ENCODE results near the gene BIN1.

The BIN1 gene

GRCh38 chr2:127057371-127058245 lies 49.3 kb downstream of the BIN1 start:
- no peak for DNase-seq

GRCh38 chr2:127056631-127057370 lies 50.2 kb downstream of the BIN1 start:
- no peak for DNase-seq

DNA sequence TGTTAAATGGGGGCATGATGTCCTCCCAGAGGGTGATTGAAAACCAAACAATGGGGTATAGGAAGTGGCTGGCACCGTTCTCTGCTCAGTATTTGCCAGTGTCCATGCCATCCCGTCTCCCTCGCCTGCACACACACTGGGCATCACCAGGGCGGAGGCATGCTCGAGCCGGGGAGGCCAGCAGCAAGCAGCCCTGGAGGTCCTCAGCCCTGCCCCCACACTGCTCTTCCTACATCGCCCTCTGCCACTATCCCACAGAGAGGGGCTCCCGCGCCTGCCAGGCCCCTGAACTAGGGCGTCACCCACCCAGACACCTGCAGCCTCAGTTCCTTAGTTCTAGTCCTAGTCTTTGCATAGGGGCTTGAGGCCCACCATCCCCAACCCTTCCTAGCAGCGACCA lies 50.9 kb downstream of the BIN1 start:
- DNase-seq: no peak

- DNase-seq: no peak
Measured at GRCh38 chr2:127055786-127056076, 51.2 kb downstream of the BIN1 start.

- DNase-seq: no peak
Measured at GRCh38 chr2:127054996-127055785, 51.8 kb downstream of the BIN1 start.

DNA sequence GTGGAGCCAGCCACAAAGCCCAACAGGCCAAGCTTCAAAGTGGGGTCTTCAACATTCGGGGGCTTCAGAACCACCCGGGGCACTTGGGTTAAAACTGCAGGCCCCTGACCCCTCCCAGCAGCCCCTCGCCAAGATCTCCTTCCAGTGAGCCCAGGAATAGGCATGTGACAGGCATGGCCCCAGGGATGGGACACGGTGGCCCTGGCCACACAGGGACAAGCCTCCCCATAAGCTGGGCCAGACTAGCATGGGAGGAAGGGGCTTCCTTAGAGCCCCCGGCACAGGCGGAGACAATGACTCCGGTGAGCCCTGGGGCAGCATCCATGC lies 52.4 kb downstream of the BIN1 start:
- no peak for DNase-seq

- no peak for DNase-seq
Measured at GRCh38 chr2:127053731-127054603, 53.0 kb downstream of the BIN1 start.

DNA sequence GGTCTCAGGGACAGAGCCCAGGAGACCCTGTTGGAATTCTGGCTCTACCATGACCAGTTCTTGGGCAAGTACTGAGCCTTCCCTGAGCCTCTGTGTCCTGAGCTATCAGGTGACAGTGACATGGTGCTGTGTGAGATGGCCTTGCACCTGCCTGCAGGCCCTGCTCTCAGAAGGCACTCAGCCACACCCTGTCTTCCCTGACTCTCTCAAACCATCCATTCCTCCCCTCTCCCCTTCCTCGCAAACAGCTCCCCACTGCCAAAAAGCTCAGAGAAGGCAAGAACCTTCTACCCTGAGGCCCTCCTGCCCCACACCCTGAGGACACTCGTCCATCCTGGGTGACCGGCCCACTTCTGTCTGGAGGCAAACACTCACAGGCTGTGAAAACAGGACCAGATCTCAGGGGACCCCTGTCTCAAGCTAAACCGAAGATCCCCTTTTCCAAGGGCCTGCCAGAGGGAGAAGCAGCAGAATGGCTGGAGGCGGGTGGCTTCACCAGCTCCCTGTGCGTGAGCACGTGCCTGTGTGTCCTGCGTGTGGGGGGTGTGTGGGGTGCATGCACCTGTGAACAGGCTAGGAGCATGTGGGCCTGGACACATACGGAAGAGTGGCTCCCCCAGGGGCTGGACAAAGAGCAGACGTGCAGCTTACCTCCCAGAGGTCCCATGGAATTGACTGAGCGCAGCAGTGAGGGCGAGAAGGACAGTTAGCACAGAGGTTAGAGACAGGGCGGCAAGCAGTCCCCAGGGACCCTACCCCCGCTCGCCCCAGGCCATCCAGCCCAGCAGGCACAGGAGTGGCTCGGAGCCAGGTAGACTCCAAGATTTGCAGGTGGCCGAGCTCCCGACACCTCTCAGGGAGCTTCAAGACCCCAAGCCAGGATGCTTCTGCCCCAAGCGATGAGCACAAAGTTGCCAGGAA lies 53.9 kb downstream of the BIN1 start:
- DNase-seq: no peak

DNA sequence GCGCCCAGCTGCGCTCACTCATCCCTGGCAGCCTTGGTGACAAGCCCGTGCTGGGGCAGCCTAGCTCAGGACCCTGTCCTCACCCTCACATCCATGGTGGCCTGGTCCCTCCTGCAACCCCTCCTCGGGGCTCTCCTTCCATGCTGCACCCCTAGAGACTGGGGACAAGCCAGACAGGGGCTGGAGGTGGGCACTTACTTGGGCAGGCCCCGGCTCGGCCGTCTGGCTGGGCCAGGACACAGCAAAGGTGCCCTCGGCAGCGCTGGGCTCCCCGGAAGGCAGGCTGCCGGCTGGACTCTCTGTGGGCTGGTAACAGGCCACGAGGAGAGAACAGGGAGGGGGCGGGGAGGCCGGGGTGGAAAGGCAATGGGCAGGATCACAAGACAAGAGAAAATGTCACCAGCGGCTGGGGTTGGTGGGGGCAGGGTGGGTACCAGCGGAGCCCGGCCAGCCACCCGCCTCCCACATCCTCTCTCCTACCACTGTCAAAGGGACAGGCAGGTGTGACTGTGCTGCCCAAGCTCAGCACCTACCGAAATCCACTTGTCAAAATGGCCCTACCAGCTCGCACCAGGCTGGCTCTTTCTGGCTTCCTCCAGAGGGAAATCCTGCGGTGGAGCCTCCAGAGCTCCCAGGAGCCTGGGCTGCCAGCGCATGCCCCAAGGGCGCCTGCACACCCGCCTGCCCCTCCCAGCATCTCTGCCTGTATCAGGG lies 54.7 kb downstream of the BIN1 start:
- no peak for DNase-seq

GRCh38 chr2:127051116-127052056 lies 55.6 kb downstream of the BIN1 start:
- DNase-seq: no peak

GRCh38 chr2:127050803-127051115 lies 56.2 kb downstream of the BIN1 start:
- DNase-seq: no peak

DNA sequence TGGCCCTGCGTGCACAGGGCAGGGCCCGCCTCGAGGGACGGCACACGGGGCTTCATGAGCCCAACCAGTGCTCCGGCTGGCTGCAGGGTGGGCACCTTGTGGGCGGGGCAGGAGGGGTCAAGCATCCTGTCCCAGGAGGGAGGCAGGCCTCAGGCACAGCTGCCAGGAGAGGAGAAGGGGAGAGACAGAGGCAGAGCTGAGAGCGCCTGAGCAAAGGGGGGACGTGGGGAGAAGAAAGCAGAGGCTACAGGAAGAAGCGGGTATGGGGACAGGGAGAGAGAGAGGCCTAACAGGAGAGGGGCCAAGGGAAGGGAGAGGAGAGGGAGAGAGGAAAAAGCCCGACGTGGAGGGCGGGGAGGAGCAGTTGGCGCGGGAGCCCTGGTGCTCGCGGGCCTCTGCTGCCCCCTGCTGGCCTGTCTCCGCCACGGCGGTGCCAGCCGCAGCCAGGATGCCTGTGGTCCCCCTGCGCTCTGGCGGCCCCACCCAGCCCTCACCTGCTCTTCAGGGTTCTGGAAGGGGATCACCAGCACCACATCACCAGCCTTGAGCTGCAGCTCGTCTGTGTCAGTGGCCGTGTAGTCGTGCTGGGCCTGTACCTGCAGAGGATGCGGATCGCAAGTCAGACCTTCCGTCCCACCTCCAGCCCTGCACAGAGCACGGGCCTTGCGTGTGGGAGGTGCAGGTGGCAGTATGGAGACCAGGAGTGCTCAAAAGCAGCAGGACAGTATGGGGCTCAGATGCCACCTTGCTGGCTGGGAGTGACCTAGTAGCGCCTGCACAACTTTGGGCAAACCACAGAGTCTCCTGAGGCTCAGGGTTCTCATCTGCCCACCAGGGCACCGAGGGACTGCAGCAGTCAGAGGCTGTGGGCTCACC lies 56.8 kb downstream of the BIN1 start:
- peak; percentile 76 for DNase-seq

GRCh38 chr2:127048969-127049897 lies 57.7 kb downstream of the BIN1 start:
- DNase-seq: peak; percentile 2

GRCh38 chr2:127048618-127048935 lies 58.4 kb downstream of the BIN1 start:
- no peak for DNase-seq

DNA sequence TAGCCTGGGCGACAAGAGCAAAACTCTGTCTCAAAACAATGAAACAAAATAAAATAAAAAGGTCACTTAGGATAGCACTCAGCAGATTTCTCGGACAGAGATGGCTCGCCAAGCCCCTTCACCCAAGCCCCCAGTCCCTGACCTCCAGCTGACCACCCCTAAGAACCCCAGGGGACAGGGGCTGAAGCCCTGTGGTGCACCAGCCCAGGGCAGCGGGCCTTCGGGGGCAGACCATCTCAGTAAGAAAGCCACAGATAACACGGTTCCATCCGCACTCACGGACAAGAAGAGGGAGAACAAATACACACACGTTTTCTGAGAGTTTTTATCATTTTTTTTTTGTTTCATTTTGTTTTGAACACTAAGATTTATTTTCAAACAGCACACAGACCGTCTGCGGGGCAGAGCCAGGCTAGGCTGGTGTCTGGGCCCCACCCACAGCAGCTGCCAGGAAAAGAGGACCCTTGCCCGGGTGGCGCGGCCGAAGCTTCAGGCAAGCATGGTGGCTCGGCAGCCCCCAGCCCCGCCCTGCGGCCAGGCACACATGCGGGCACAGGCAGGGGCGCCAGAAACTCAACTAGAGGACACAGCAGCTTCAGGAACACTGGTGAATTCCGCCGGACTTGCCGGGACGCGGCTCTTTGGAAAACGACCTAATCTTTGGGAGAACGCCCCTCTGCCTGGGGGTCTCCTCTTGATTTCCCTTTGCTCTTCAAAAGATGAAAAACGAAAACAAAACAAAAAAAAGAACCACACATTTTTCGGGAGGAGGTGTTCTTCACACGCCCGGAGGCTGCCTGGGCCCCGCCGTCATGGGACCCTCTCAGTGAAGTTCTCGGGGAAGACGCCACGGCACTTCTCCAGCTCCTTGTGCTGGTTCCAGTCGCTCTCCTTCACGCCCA lies 59.0 kb downstream of the BIN1 start:
- DNase-seq: no peak

GRCh38 chr2:127047054-127047453 lies 59.9 kb downstream of the BIN1 start:
- no peak for DNase-seq

DNA sequence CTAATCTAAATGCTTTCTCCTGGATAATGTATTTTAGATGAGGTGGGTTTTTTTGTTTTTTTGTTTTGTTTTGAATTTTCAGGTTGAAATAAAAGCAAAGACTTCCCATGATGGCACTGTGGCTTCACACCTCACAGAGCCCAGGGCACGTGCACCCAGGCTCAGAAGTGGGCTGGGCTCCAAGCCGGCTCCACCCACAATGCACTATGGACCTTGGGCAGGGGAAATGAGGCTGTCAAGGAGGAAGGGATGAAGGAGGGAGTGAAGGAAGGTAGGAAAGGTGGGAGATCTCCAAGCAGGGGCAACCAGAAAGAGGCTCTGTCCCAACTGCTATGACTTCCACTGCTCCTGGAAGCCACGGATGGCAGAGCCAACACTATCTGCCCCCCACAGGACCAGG lies 60.4 kb downstream of the BIN1 start:
- DNase-seq: no peak
